Stomach (tissue), 9 donors: ENCODE measurements around the gene CELF4. TPM values are rescaled to one million over a fixed set of nuclear protein-coding genes. Genes with fewer than 3 reads are reported as not detected.

Source experiments
- DNase-seq, 2 donors: peaks; one replicate each; pipeline versions ENCODE4 v3.0.0 to v3.0.0-alpha.2; 2013 to 2019
- H3K27ac ChIP-seq, 5 donors: fragments of 200-600 bp in 4 of 5; sonication (generic) in 4 of 5; one replicate each; pipeline ENCODE4 v1.5.1; 2013 to 2019; ENCODE audit warnings: mild to moderate bottlenecking in 1 of 5, moderate library complexity in 1 of 5
- H3K27me3 ChIP-seq, 3 donors: fragments of 200-600 bp; sonication (generic); one replicate each; pipeline ENCODE4 v1.5.1; 2017 to 2019; ENCODE audit warnings: mixed run types in 1 of 3
- H3K36me3 ChIP-seq, 4 donors: fragments of 200-600 bp; sonication (generic); 1 replicate in 3 of 4; 2 replicates in 1 of 4; pipeline ENCODE4 v1.5.1; 2016 to 2019
- H3K4me1 ChIP-seq, 4 donors: fragments of 200-600 bp; sonication (generic); one replicate each; pipeline ENCODE4 v1.5.1; 2016 to 2019
- H3K4me3 ChIP-seq, 4 donors: fragments of 200-600 bp; sonication (generic) in 3 of 4; one replicate each; pipeline ENCODE4 v1.5.1; 2016 to 2019; ENCODE audit warnings: mild to moderate bottlenecking in 1 of 4
- H3K9me3 ChIP-seq, 4 donors: fragments of 200-600 bp; sonication (generic); one replicate each; pipeline ENCODE4 v1.5.1; 2016 to 2019
- EP300 ChIP-seq: sonication (generic); formaldehyde crosslinking; IDR thresholded peaks from one replicate; pipeline ENCODE4 v1.6.1; 2017; ENCODE audit warnings: antibody characterized with exemption
- POLR2A ChIP-seq, 4 donors: fragments of 450-650 bp; IDR thresholded peaks; one replicate each; pipeline ENCODE4 v1.6.1; 2016; ENCODE audit warnings: antibody characterized with exemption in 4 of 4, control low read depth in 2 of 4, mild to moderate bottlenecking in 1 of 4, moderate library complexity in 1 of 4
- POLR2AphosphoS5 ChIP-seq, 3 donors: sonication (generic); formaldehyde crosslinking; IDR thresholded peaks; one replicate each; pipeline ENCODE4 v1.6.1; 2016; ENCODE audit warnings: antibody characterized with exemption in 3 of 3
- WGBS, 5 donors: extraction: QIAGEN DNeasy Blood & Tissue Kit in 3 of 5; methylation state at CpG; one replicate each; pipeline versions ENCODE4 v1.1.5 to v1.1.7; 2013 to 2018; 5-methylcytosine and 5-hydroxymethylcytosine counted together
- intact Hi-C: fragments of 100-400 bp; cut with DNase I; formaldehyde crosslinking; loops from one replicate; pipeline ENCODE4 v1.15.1; 2023; ENCODE audit warnings: low total_unique reads
- polyA plus RNA-seq, 3 donors: library from polyadenylated mRNA; stranded (reverse); fragments of 200-250 nt; gene quantifications; one replicate each; pipeline ENCODE4 v1.2.3, GENCODE V29; 2013
- total RNA-seq, 5 donors: library from RNA; depleted of rRNA; stranded (reverse); fragments of >200 nt; gene quantifications; one replicate each; pipeline versions ENCODE4 v1.1.0 to v1.2.3, GENCODE V29; 2014 to 2016
- TF ChIP-seq, protein P1 (sequence below), 7 experiments: fragments of 450-650 bp in 4 of 7; fragments of 200-600 bp in 3 of 7; sonication (generic) in 3 of 7; IDR thresholded peaks; one replicate each; pipeline ENCODE4 v1.5.1; 2016 to 2019; ENCODE audit warnings: antibody characterized with exemption in 7 of 7, control low read depth in 2 of 7, mild to moderate bottlenecking in 1 of 7
- donor health status: healthy with polysubstance abuse.
- donor health status: Bipolar disorder and iron deficiency.
- donor health status: healthy.

The CELF4 gene
- total and polyA plus RNA-seq, 8 donors: 0.93 to 2.4 (median 1.8) TPM; not detected in 2

DNA sequence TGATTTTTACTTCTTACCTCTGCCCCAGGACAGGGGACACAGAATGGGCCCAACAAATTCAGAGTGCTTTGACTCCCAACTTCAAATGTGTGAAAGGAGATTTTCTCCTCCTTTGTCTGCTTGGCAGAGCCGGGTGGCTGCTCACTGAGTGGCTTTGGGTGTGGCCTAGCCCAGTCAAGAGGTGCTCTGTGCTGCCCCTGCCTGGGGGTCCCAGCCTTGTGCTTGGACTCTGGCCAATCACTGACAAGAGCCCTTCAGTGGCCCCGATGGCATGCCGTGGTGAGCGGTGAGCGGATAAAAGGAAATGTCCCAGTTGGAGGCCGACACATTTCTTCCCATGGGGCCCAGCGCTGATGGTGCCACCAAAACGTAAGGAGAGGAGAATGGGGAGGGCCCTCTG is 259.2 kb downstream of the CELF4 start:
- H3K27ac ChIP-seq: no peak overlapping the region
- TF ChIP-seq, protein P1, sequence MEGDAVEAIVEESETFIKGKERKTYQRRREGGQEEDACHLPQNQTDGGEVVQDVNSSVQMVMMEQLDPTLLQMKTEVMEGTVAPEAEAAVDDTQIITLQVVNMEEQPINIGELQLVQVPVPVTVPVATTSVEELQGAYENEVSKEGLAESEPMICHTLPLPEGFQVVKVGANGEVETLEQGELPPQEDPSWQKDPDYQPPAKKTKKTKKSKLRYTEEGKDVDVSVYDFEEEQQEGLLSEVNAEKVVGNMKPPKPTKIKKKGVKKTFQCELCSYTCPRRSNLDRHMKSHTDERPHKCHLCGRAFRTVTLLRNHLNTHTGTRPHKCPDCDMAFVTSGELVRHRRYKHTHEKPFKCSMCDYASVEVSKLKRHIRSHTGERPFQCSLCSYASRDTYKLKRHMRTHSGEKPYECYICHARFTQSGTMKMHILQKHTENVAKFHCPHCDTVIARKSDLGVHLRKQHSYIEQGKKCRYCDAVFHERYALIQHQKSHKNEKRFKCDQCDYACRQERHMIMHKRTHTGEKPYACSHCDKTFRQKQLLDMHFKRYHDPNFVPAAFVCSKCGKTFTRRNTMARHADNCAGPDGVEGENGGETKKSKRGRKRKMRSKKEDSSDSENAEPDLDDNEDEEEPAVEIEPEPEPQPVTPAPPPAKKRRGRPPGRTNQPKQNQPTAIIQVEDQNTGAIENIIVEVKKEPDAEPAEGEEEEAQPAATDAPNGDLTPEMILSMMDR (IDR thresholded peaks at IDR 0.05): no peak
- TF ChIP-seq POLR2AphosphoS5 (IDR thresholded peaks at IDR 0.05) (no peak), POLR2A (IDR thresholded peaks at IDR 0.05) (no peak)
- H3K9me3 ChIP-seq: no peaks in the 10 kb centered on the region
- 77 to 85% (median 83%) methylated on average over 8 of the region's 8 CpGs for WGBS, 5 donors
- intact Hi-C loops: no loop called here
- no peaks in the 10 kb centered on the region for H3K36me3 ChIP-seq
- H3K27me3 ChIP-seq: no peaks in the 10 kb centered on the region
- no peaks in the 10 kb centered on the region for H3K4me1 ChIP-seq
- H3K4me3 ChIP-seq: no peak overlapping the region
- DNase-seq: no peak

DNA sequence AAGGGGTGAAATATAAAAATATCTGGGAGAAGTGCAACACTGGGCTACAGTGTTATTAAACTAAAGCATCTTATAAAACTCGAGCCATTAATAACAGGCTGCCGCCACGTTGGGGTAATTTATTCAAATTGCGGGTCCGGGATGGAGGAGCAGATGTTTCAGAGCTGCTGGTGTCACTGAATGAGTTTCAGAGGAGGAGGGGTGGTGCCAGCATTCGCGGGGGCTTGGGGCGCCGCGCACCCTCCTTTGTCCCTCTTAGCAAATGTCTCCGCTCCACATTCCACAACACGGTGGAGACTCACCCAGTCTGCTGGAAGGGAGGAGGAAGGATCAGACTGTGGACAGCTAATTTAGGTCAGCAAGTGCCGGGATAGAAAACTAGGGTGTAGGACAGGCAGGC is 260.5 kb downstream of the CELF4 start:
- H3K4me1 ChIP-seq: peaks cover 0 to 1% (median 0%) of the 10 kb centered on the region in 4 donors
- H3K27me3 ChIP-seq: no peaks in the 10 kb centered on the region
- no peak overlapping the region for H3K4me3 ChIP-seq
- DNase-seq: no peak
- no peaks in the 10 kb centered on the region for H3K9me3 ChIP-seq
- 81 to 87% (median 82%) methylated on average over 12 to 13 of the region's 13 CpGs for WGBS, 5 donors
- intact Hi-C loops: no loop called here
- no peak for TF ChIP-seq POLR2AphosphoS5 (IDR thresholded peaks at IDR 0.05)
- TF ChIP-seq EP300: no peak
- TF ChIP-seq POLR2A (IDR thresholded peaks at IDR 0.05): no peak
- TF ChIP-seq, protein P1 (IDR thresholded peaks at IDR 0.05): no peak
- H3K36me3 ChIP-seq: no peaks in the 10 kb centered on the region
- no peak overlapping the region for H3K27ac ChIP-seq

DNA sequence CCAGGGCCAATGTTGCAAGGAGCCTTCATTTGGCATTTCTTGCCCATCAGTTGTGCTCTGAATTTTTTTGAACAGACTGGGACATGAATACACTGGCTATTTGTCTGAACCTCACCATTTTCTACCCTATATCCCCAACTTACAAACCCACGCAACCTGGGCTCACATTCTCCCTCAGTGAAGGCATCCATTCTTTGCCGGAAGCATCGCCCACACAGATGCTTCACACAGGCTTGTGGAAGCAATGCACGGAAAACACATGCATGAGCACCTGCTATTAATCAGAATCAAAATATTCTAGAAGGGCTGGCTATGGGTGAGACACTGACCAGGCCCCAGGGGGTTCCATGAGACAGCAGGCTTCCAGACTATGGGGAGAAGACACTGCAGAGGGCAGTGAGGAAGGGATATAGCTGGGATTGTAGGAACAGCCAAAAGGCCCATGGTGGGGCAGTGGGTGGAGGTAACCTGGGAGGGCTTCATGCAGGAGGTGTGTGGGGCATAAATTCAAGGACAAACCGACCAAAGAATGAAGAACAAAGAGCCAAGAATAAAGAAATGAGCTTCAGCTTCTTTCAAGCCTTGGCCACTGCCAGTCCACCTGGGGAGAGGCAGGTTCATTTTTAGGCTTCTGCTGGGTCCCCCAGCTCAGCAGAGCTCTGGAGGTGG is 261.5 kb downstream of the CELF4 start:
- WGBS, 5 donors: 87 to 94% (median 88%) methylated on average over 5 of the region's 5 CpGs
- no peaks in the 10 kb centered on the region for H3K9me3 ChIP-seq
- peaks cover 3 to 11% (median 9%) of the 10 kb centered on the region in 4 donors for H3K4me1 ChIP-seq
- no peak overlapping the region for H3K4me3 ChIP-seq
- no peak for DNase-seq
- TF ChIP-seq POLR2A (IDR thresholded peaks at IDR 0.05) (no peak), EP300 (no peak), POLR2AphosphoS5 (IDR thresholded peaks at IDR 0.05) (no peak)
- TF ChIP-seq, protein P1 (IDR thresholded peaks at IDR 0.05): no peak
- intact Hi-C loops: no loop called here
- H3K27ac ChIP-seq: no peak overlapping the region
- no peaks in the 10 kb centered on the region for H3K27me3 ChIP-seq
- no peaks in the 10 kb centered on the region for H3K36me3 ChIP-seq

DNA sequence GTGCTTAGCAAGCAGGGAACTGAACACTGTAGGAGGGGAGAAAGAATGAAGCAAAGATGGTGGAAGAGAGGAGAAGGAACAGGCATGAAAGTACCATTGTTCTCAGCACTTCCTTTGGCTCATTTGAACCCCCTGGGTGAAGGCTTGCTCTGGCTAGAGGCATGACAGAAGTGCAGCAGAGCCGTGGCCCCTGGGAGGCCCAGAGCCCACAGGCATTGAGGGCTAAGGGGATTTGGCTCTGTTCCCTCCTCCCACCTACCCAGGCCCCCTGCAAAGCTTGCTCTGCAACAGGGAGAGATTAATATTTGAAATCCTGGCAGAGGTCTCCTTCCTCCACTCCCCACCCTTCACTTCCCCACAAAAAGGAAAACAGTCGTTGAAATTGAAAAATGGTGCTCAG is 262.6 kb downstream of the CELF4 start:
- peaks cover 8 to 14% (median 14%) of the 10 kb centered on the region in 4 donors for H3K4me1 ChIP-seq
- DNase-seq: no peak

DNA sequence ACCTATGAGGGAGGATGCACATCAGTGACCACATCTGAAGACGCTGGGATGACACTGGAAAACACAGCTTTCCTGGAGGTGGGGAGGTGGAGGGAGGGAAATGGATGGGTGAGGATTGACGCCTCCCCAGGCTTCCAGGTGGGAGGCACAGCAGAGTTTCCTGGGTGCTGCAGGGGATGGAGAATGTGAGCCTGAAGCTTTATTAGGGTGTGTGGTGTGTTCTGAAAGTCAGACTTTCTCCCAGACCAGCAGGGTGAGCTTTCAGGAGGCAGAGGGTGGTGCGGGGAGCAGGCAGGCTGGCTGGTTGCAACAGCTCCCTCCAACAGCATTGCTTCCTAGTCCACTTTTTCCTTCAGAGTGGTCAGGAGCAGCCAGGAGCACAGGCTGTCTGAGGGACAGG is 263.1 kb downstream of the CELF4 start:
- Histone ChIP-seq H3K27ac (no peak overlapping the region), H3K36me3 (no peaks in the 10 kb centered on the region), H3K9me3 (no peaks in the 10 kb centered on the region), H3K4me1 (peaks cover 8 to 14% (median 14%) of the 10 kb centered on the region in 4 donors), H3K27me3 (no peaks in the 10 kb centered on the region), H3K4me3 (no peak overlapping the region)
- TF ChIP-seq POLR2A (IDR thresholded peaks at IDR 0.05): no peak
- no peak for DNase-seq
- intact Hi-C loops: no loop called here
- 73 to 88% (median 87%) methylated on average over 3 of the region's 3 CpGs for WGBS, 5 donors

More for the DNA sequence above, 262.6 kb downstream of the CELF4 start:
- intact Hi-C loops: no loop called here
- Histone ChIP-seq H3K27ac (no peak overlapping the region), H3K27me3 (no peaks in the 10 kb centered on the region), H3K36me3 (no peaks in the 10 kb centered on the region), H3K9me3 (no peaks in the 10 kb centered on the region), H3K4me3 (no peak overlapping the region)
- 24 to 37% (median 34%) methylated on average over 2 of the region's 2 CpGs for WGBS, 5 donors
- no peak for TF ChIP-seq EP300
- TF ChIP-seq POLR2A (IDR thresholded peaks at IDR 0.05): no peak
